Activated CD4-positive, alpha-beta T cell treated with anti-CD3 and anti-CD28 coated beads for 4 hours (primary cell): ENCODE measurements around the gene RPS17.
"Not testable (repeated sequence)": the region's sequence is repeated elsewhere in the genome, so short reads cannot be mapped to it uniquely, and the experiment has no call there.

ENCODE experiments used
- DNase-seq, 2 donors: peaks; one replicate each; pipeline ENCODE4 v3.0.0-alpha.2; 2020

RPS17 gene

GRCh38 chr15:82505842-82506241 is 34.4 kb downstream of the RPS17 start:
- DNase-seq = not testable (repeated sequence)

- DNase-seq = not testable (repeated sequence)
These were observed 36.2 kb downstream of the RPS17 start for GRCh38 chr15:82504074-82504473.

DNA sequence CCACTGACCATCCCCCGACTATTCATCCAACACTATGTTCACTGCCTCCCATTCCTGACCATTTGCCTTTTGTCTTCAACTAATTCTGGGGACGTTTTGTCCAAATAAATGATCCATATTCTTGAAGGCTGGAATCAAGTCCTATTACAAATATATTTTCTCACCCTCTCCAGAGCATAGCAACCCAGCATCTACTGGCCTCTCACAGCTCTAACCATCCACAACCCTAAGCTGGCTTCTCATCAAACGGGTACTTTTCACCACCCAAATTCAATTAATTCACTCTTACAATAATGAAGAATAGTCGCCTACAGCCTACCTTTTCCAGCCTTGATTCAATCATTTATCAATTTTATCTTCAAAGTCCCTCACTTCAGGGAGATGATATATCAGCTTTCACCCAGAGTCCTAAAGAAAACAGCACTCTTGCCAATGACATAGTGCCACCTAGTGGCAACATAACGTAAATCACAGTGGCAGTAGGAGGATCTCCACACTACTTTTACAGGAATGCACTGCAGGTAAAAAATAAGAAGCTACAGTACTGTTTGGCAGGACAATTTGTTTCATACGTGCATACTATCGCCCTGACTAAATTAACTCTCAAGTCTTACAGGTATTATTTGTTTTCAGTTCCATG is 37.4 kb downstream of the RPS17 start:
- DNase-seq = not testable (repeated sequence)

DNA sequence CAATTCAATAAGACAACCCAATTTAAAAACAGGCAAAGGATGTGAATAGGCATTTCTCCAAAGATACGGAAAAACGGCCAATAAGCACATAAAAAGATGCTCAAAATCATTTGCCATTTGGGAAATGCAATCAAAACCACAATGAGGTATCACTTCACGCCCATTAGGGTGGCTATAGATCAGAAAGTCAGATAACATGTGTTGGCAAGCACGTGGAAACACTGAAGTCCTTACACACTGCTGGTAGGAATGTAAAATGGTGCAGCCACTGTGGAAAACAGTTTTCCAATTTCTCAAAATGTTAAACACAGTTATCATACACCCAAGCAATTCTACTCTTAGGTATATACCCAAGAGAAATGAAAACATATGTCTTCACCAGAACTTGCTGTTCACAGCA is 39.5 kb downstream of the RPS17 start:
- not testable (repeated sequence) for DNase-seq

DNA sequence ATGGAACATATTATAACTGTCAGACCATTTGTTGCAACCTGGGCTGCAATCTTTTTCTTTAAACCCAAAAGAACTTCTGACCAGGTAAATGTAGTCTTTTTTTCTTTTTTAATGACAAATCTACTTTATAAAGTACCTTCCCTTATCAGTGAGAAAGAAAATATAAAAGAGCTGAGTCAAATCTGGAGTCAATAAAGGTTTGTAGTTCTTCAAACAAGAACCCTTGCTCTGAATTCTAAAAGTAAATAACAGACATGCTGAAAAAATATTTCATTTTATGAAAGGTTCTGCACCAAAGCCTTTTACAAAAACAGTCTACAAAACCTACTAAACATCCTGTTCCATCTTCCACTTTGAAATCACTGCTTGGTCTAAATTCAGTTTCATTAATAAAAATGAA is 42.3 kb downstream of the RPS17 start:
- DNase-seq = not testable (repeated sequence)

DNA sequence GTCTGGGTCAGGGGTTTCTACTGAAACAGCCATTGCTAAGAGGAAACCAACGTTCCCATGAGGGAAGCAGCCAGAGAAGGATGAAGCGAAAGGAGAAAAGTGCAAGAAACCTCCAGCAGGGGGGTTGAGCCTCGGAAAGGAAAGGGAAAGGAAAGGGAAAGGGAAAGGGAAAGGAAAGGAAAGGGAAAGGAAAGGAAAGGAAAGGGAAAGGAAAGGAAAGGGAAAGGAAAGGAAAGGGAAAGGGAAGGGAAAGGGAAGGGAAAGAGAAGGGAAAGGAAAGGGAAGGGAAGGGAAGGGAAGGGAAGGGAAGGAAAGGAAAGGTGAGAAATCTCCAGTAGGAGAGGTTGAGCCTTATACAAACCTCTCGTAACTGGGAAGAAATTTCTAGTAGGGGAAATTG is 52.0 kb downstream of the RPS17 start:
- DNase-seq = not testable (repeated sequence)

DNA sequence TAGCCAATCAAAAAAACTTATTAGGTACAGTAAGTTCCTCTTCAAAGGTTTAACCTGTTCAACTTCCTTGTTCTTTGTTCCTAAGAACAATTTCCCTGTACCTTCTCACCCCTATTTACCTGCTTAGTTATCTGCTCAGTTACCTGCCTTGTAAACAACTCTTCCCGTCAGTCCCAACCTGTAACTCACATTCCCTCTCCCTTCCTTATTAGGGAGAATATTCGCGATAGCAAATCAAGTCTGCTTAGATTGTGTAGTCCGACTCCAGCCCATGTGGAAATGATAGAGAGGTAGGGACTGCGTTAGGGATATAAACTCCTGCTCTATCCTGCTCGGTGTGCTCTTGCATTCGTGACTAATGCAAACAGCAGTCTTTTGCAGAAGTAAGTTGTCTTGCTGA is 53.2 kb downstream of the RPS17 start:
- not testable (repeated sequence) for DNase-seq
